Endothelial cell of coronary artery (primary cell): ENCODE measurements around the gene ALKAL2. TPM values are rescaled to one million over a fixed set of nuclear protein-coding genes. Genes with fewer than 3 reads are reported as not detected.

ENCODE experiments used
- total RNA-seq: library from RNA; depleted of rRNA; stranded (reverse); fragments of >200 nt; gene quantifications from 2 replicates; pipeline ENCODE4 v1.2.3, GENCODE V29; 2014

ALKAL2 gene
- not detected in 2 replicates for total RNA-seq

GRCh38 chr2:287911-288757 lies at the start of gene ALKAL2:
TSS of gene ALKAL2 (minus strand) at chr2:288091. CDS start at chr2:287835, 256 bp downstream.

GRCh38 chr2:264493-265468 lies 23.1 kb downstream of the ALKAL2 start, which contains the start of gene ACP1:
TSS of gene ACP1 (plus strand) at chr2:264947. CDS start at chr2:264965, 18 bp downstream.

GRCh38 chr2:263774-264492 lies 24.0 kb downstream of the ALKAL2 start, which contains the start of gene SH3YL1:
TSS of gene SH3YL1 (minus strand) at chr2:264032. CDS start at chr2:263984, 48 bp downstream.

Other genes starting within 250 kb of the ALKAL2 start
- gene FAM110C, start 241.6 kb downstream of the ALKAL2 start, total RNA-seq = not detected in 2 replicates
- gene SH3YL1, start 24.1 kb downstream of the ALKAL2 start, total RNA-seq = 18.0 and 29.6 TPM in 2 replicates
- gene ACP1, start 23.1 kb downstream of the ALKAL2 start, total RNA-seq = 97.0 and 98.1 TPM in 2 replicates